Testis (tissue), 2 donors: Measurements from ENCODE around the gene ARHGAP25.

Source experiments
- CTCF ChIP-seq, 3 experiments: fragments of 450-650 bp in 2 of 3; fragments of 200-600 bp in 1 of 3; sonication (generic) in 1 of 3; IDR thresholded peaks; one replicate each; pipeline ENCODE4 v1.5.1; 2016 to 2019; ENCODE audit warnings: antibody characterized with exemption in 3 of 3, mild to moderate bottlenecking in 2 of 3, moderate library complexity in 1 of 3
- POLR2A ChIP-seq: fragments of 450-650 bp; IDR thresholded peaks from one replicate; pipeline ENCODE4 v1.6.1; 2017; ENCODE audit warnings: antibody characterized with exemption, mild to moderate bottlenecking, moderate library complexity

DNA sequence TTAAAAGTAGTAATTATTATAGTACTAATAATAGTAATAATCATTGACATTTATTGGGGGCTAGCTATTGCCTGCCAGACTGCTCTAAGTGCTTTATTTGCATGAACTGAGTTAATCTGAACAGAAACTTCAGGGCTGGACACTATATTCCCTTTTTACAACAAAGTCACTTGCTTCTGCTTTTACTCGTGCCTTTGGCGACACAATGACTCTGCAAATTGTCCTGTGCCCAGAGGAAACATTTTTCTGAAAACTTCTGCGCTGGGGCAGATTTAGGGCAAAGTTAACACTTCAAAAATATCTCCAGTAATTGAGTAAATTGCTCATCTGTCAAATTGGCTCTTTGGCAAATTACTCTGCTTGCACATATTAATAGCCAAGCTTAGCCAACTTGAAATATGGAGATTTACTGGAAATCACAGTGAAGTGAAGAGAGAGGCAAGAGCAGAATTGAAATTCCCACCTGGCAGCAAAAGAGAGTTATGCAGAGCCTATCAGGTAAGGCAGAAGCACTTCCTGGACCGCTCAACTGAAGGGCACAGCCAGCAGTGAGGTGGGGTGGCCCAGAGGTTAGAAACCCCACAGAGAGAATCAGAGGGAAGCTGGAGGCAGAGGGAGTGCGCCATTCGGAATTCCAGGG is 100.2 kb downstream of the ARHGAP25 start:
- TF ChIP-seq CTCF (IDR thresholded peaks at IDR 0.05) (no peak), POLR2A (no peak)
